Measurements from ENCODE around the gene YIPF7.

YIPF7 gene

GRCh38 chr4:44668526-44668925, 17.1 kb upstream of the YIPF7 start:
- Mint-ChIP-seq H3K27ac (no peak overlapping the region), H3K27me3 (ENCODE audit: low read depth) (peaks cover 7% of the 10 kb centered on the region), H3K4me3 (no peak overlapping the region), H3K36me3 (ENCODE audit: low read depth) (no peaks in the 10 kb centered on the region), H3K9me3 (no peaks in the 10 kb centered on the region), H3K4me1 (no peaks in the 10 kb centered on the region)
- no peak for TF ChIP-seq CTCF (IDR thresholded peaks at IDR 0.05; ENCODE audit: unreplicated experiment in 3 of 3)

GRCh38 chr4:44663539-44664263, 12.3 kb upstream of the YIPF7 start:
- no peaks in the 10 kb centered on the region for H3K4me1 Mint-ChIP-seq
- H3K36me3 Mint-ChIP-seq (ENCODE audit: low read depth): no peaks in the 10 kb centered on the region
- no peak overlapping the region for H3K27ac Mint-ChIP-seq
- no peaks in the 10 kb centered on the region for H3K9me3 Mint-ChIP-seq
- no peak for TF ChIP-seq CTCF (IDR thresholded peaks at IDR 0.05; ENCODE audit: unreplicated experiment in 3 of 3)
- H3K27me3 Mint-ChIP-seq (ENCODE audit: low read depth): peaks cover 4% of the 10 kb centered on the region
- H3K4me3 Mint-ChIP-seq: no peak overlapping the region

- H3K27ac Mint-ChIP-seq: no peak overlapping the region
- peaks cover 3% of the 10 kb centered on the region for H3K27me3 Mint-ChIP-seq (ENCODE audit: low read depth)
- no peak for TF ChIP-seq CTCF (IDR thresholded peaks at IDR 0.05; ENCODE audit: unreplicated experiment in 3 of 3)
Measured at GRCh38 chr4:44662623-44663005, 11.2 kb upstream of the YIPF7 start.

GRCh38 chr4:44661940-44662622, 10.7 kb upstream of the YIPF7 start:
- no peak overlapping the region for H3K27ac Mint-ChIP-seq
- no peaks in the 10 kb centered on the region for H3K4me1 Mint-ChIP-seq
- H3K36me3 Mint-ChIP-seq (ENCODE audit: low read depth): no peaks in the 10 kb centered on the region
- H3K4me3 Mint-ChIP-seq: no peak overlapping the region
- H3K27me3 Mint-ChIP-seq (ENCODE audit: low read depth): no peaks in the 10 kb centered on the region
- TF ChIP-seq CTCF (IDR thresholded peaks at IDR 0.05; ENCODE audit: unreplicated experiment in 3 of 3): no peak
- no peaks in the 10 kb centered on the region for H3K9me3 Mint-ChIP-seq

More at GRCh38 chr4:44662623-44663005, 11.2 kb upstream of the YIPF7 start:
- H3K36me3 Mint-ChIP-seq (ENCODE audit: low read depth): no peaks in the 10 kb centered on the region
- H3K9me3 Mint-ChIP-seq: no peaks in the 10 kb centered on the region
- no peaks in the 10 kb centered on the region for H3K4me1 Mint-ChIP-seq
- no peak overlapping the region for H3K4me3 Mint-ChIP-seq

- Mint-ChIP-seq H3K4me3 (no peak overlapping the region), H3K9me3 (no peaks in the 10 kb centered on the region), H3K4me1 (no peaks in the 10 kb centered on the region), H3K27me3 (ENCODE audit: low read depth) (no peaks in the 10 kb centered on the region), H3K27ac (no peak overlapping the region), H3K36me3 (ENCODE audit: low read depth) (no peaks in the 10 kb centered on the region)
- no peak for TF ChIP-seq CTCF (IDR thresholded peaks at IDR 0.05; ENCODE audit: unreplicated experiment in 3 of 3)
Measured at GRCh38 chr4:44660396-44660795, 9.0 kb upstream of the YIPF7 start.

- no peaks in the 10 kb centered on the region for H3K36me3 Mint-ChIP-seq (ENCODE audit: low read depth)
- no peaks in the 10 kb centered on the region for H3K9me3 Mint-ChIP-seq
- no peaks in the 10 kb centered on the region for H3K4me1 Mint-ChIP-seq
- no peak for TF ChIP-seq CTCF (IDR thresholded peaks at IDR 0.05; ENCODE audit: unreplicated experiment in 3 of 3)
- no peaks in the 10 kb centered on the region for H3K27me3 Mint-ChIP-seq (ENCODE audit: low read depth)
- no peak overlapping the region for H3K27ac Mint-ChIP-seq
- H3K4me3 Mint-ChIP-seq: no peak overlapping the region
Measured at GRCh38 chr4:44652002-44652401, 577 bp upstream of the YIPF7 start.

All from nephron (organoid).